B cell (primary cell): ENCODE measurements around the gene WNK1. TPM values are rescaled to one million over a fixed set of nuclear protein-coding genes. Genes with fewer than 3 reads are reported as not detected.
"Not testable (repeated sequence)": the region's sequence is repeated elsewhere in the genome, so short reads cannot be mapped to it uniquely, and the experiment has no call there.

Experiments used
- ATAC-seq: fragments of 200-7000 bp; cut with Tn5 transposase; one replicate; pipeline ENCODE4 v1.10.0; 2021; ENCODE audit warnings: low read depth, mild to moderate bottlenecking, moderate number of reproducible peaks, moderate library complexity
- CTCF ChIA-PET: fragments of 350-600 bp; sonication (Branson Sonifier 250); formaldehyde crosslinking; loops from one replicate; lab custom pipeline; 2021; ENCODE audit warnings: antibody characterized with exemption, inconsistent platforms; lab: Charles Lee
- POLR2A ChIA-PET: fragments of 350-600 bp; sonication (Branson Sonifier 250); formaldehyde crosslinking; loops from one replicate; lab custom pipeline; 2021; ENCODE audit warnings: antibody characterized with exemption; lab: Charles Lee
- DNase-seq: peaks from one replicate; pipeline ENCODE4 v3.0.0; 2013
- H2AFZ ChIP-seq: 2 replicates; pipeline ENCODE4 v1.6.1; 2012; ENCODE audit warnings: mild to moderate bottlenecking, low read depth, low read length; ENCODE audit not compliant: insufficient read depth, poor library complexity, severe bottlenecking
- H3K27ac ChIP-seq, 2 donors: 1 replicate in 1 of 2; 2 replicates in 1 of 2; pipeline ENCODE4 v1.5.1; 2012 to 2013; ENCODE audit warnings: low read length in 2 of 2, mild to moderate bottlenecking in 2 of 2, moderate library complexity in 1 of 2
- H3K27me3 ChIP-seq, 4 experiments: fragments of 200-600 bp in 1 of 4; sonication (generic) in 1 of 4; replicated peaks in 1 of 4; 1 replicate in 2 of 4; 2 replicates in 2 of 4; pipeline versions ENCODE4 v1.6.1 to v1.7.0; 2013 to 2016; ENCODE audit warnings: low read length in 3 of 4, mild to moderate bottlenecking in 2 of 4, mixed read lengths in 1 of 4, moderate library complexity in 1 of 4; ENCODE audit not compliant: insufficient read depth in 4 of 4, control insufficient read depth in 3 of 4; ENCODE audit errors: control extremely low read depth in 1 of 4
- H3K36me3 ChIP-seq, 2 experiments: replicated peaks in 1 of 2; 1 replicate in 1 of 2; 2 replicates in 1 of 2; pipeline versions ENCODE4 v1.6.1 to v1.7.1; 2013; ENCODE audit warnings: low read length in 1 of 2; ENCODE audit not compliant: insufficient read depth in 2 of 2, control insufficient read depth in 1 of 2; ENCODE audit errors: control extremely low read depth in 1 of 2, extremely low read depth in 1 of 2
- H3K4me1 ChIP-seq, 2 donors: fragments of 200-600 bp in 1 of 2; sonication (generic) in 1 of 2; 1 replicate in 1 of 2; 2 replicates in 1 of 2; pipeline versions ENCODE4 v1.5.1 to v1.6.1; 2013 to 2017; ENCODE audit warnings: low read length in 2 of 2; ENCODE audit not compliant: control insufficient read depth in 2 of 2, insufficient read depth in 2 of 2
- H3K4me2 ChIP-seq: replicated peaks from 2 replicates; pipeline ENCODE3; 2012; ENCODE audit warnings: mild to moderate bottlenecking, low read depth, low read length; ENCODE audit not compliant: poor library complexity, severe bottlenecking
- H3K4me3 ChIP-seq, 5 experiments: fragments of 200-600 bp in 1 of 5; sonication (generic) in 1 of 5; 1 replicate in 3 of 5; 2 replicates in 2 of 5; pipeline versions ENCODE4 v1.5.1 to v1.7.0; 2011 to 2016; ENCODE audit warnings: low read length in 4 of 5, mild to moderate bottlenecking in 4 of 5, low read depth in 2 of 5, control low read depth in 1 of 5, moderate library complexity in 1 of 5; ENCODE audit not compliant: insufficient read depth in 1 of 5; ENCODE audit errors: control extremely low read depth in 1 of 5, extremely low read depth in 1 of 5
- H3K79me2 ChIP-seq: fragments of 200-600 bp; sonication (generic); one replicate; pipeline ENCODE4 v1.6.0; 2016; ENCODE audit warnings: low read length; ENCODE audit not compliant: control insufficient read depth, insufficient read depth
- H3K9ac ChIP-seq: fragments of 200-600 bp; sonication (generic); 2 replicates; pipeline ENCODE4 v1.6.1; 2017; ENCODE audit warnings: mild to moderate bottlenecking, low read length, moderate library complexity
- H3K9me3 ChIP-seq, 3 donors: one replicate each; pipeline versions ENCODE4 v1.6.1 to v1.7.1; 2013; ENCODE audit warnings: low read length in 2 of 3; ENCODE audit not compliant: control insufficient read depth in 2 of 3, insufficient read depth in 1 of 3; ENCODE audit errors: control extremely low read depth in 1 of 3
- H4K20me1 ChIP-seq: 2 replicates; pipeline ENCODE4 v1.6.0; 2012; ENCODE audit warnings: mild to moderate bottlenecking, low read length; ENCODE audit not compliant: insufficient read depth, control insufficient read depth, poor library complexity, severe bottlenecking
- H3K27ac Mint-ChIP-seq: one replicate; pipeline ENCODE4 v1.8.0; 2021; ENCODE audit warnings: mixed read lengths
- H3K27me3 Mint-ChIP-seq: one replicate; pipeline ENCODE4 v1.8.0; 2021; ENCODE audit warnings: mixed read lengths
- H3K4me1 Mint-ChIP-seq: one replicate; pipeline ENCODE4 v1.8.0; 2021; ENCODE audit warnings: mixed read lengths
- H3K4me3 Mint-ChIP-seq: one replicate; pipeline ENCODE4 v1.8.0; 2021; ENCODE audit warnings: mixed read lengths
- H3K9me3 Mint-ChIP-seq: one replicate; pipeline ENCODE4 v1.8.0; 2022; ENCODE audit warnings: mixed read lengths; ENCODE audit not compliant: insufficient read depth
- CTCF ChIP-seq: fragments of 200-600 bp; IDR thresholded peaks from one replicate; pipeline ENCODE4 v1.8.0; 2022; ENCODE audit warnings: antibody characterized with exemption, mild to moderate bottlenecking
- EZH2 ChIP-seq: IDR thresholded peaks from 2 replicates; pipeline ENCODE4 v1.6.1; 2012; ENCODE audit warnings: borderline replicate concordance, low read depth, mild to moderate bottlenecking, moderate library complexity, low read length; ENCODE audit not compliant: insufficient read depth, poor library complexity, severe bottlenecking
- WGBS: methylation state at CpG from one replicate; pipeline ENCODE4 v1.1.5; 2013; ENCODE audit warnings: missing lambda C conversion rate; ENCODE audit not compliant: insufficient coverage; 5-methylcytosine and 5-hydroxymethylcytosine counted together
- intact Hi-C: fragments of 100-400 bp; cut with micrococcal nuclease; formaldehyde crosslinking; loops from one replicate; pipeline ENCODE4 v1.10.0; 2022
- polyA plus RNA-seq: library from polyadenylated mRNA; depleted of rRNA; stranded (reverse); fragments of >200 nt; gene quantifications from 2 replicates; pipeline ENCODE4 v1.2.3, GENCODE V29; 2012
- total RNA-seq, 2 donors: library from RNA; stranded (reverse); fragments of 120-200 nt in 1 of 2; gene quantifications; 1 replicate in 1 of 2; 2 replicates in 1 of 2; pipeline versions ENCODE4 v1.2.3 to v1.2.4, GENCODE V29; 2013 to 2022

Gene WNK1
- total and polyA plus RNA-seq, 2 donors (not counting 1 experiment from before 2014, with no cell fraction given): 43.9 to 188 TPM

DNA sequence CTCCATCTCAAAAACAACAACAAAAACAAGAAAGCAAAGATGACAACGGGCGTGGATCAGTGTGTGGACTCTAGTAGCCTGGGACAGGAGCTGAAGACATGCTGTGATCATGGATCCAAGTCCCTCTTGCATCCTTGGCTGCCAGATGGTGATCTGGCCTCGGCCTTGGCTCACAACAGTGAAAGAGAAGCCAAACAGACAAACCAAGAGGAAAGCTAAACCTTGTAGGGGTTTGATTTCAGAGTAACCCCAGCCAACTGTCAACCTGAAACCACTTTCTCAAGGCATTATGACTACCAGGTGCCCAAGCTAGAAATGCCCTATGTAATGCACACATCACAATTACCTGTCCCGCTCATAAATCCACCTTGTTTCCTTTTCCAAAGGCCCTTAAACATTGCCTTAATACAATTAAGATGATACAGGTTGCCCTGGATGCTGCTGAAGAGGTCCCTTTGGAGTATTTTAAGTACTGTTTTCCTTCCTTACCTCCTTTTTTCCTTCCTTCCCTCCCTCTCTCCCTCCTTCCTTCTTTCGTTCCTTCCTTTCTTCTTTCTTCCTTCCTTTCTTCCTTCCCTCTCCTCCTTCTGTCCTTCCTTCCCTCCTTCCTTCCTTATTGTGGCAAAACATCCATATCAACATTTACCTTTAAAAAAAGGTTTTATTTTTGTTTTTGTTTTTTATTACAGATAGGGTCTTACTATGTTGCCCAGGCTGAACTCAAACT lies 47.7 kb upstream of the WNK1 start:
- no peak for TF ChIP-seq EZH2
- no peak for TF ChIP-seq CTCF
- no peaks in the 10 kb centered on the region for H3K27me3 ChIP-seq
- CTCF ChIA-PET: no interaction called here
- WGBS: 83% methylated on average over 2 of the region's 5 CpGs
- intact Hi-C loops: no loop called here
- no peaks in the 10 kb centered on the region for H3K27me3 Mint-ChIP-seq
- no peak overlapping the region for H3K9ac ChIP-seq
- H3K36me3 ChIP-seq: no peaks in the 10 kb centered on the region
- H3K9me3 ChIP-seq: peaks cover 0 to 9% (median 1%) of the 10 kb centered on the region in 3 donors
- DNase-seq: no peak
- H2AFZ ChIP-seq: no peak overlapping the region
- H3K4me3 ChIP-seq: no peak overlapping the region
- no peak for ATAC-seq
- H3K9me3 Mint-ChIP-seq: peaks cover 4% of the 10 kb centered on the region
- peaks cover 0 to 3% of the 10 kb centered on the region in 2 donors for H3K4me1 ChIP-seq
- no peak overlapping the region for H3K4me2 ChIP-seq
- H3K4me3 Mint-ChIP-seq: no peak overlapping the region
- peaks cover 3% of the 10 kb centered on the region for H3K4me1 Mint-ChIP-seq
- no peaks in the 10 kb centered on the region for H3K79me2 ChIP-seq
- H3K27ac ChIP-seq: no peak overlapping the region
- H4K20me1 ChIP-seq: no peaks in the 10 kb centered on the region
- POLR2A ChIA-PET: no interaction called here
- H3K27ac Mint-ChIP-seq: no peak overlapping the region

- CTCF ChIA-PET, ATAC-seq: not testable (repeated sequence)
Observed at GRCh38 chr12:708084-708483, 44.3 kb upstream of the WNK1 start.

More at GRCh38 chr12:708084-708483, 44.3 kb upstream of the WNK1 start:
- H3K9me3 Mint-ChIP-seq, H3K27ac Mint-ChIP-seq, H3K4me3 ChIP-seq, H3K9me3 ChIP-seq, H3K36me3 ChIP-seq, H3K27ac ChIP-seq, H3K4me1 ChIP-seq, H3K4me2 ChIP-seq, H4K20me1 ChIP-seq, H2AFZ ChIP-seq, H3K4me3 Mint-ChIP-seq, H3K4me1 Mint-ChIP-seq, H3K9ac ChIP-seq, H3K27me3 Mint-ChIP-seq, H3K79me2 ChIP-seq, DNase-seq, H3K27me3 ChIP-seq, intact Hi-C loops: not testable (repeated sequence)
- POLR2A ChIA-PET: interaction anchor here (0.7 kb wide), 1 partner anchor 13 kb away, joined by 4 read pairs; no protein-coding TSS in a partner anchor
- 83% methylated on average over 1 of the region's 3 CpGs for WGBS
